ENCODE data around the gene ASB16. TPM values are rescaled to one million over a fixed set of nuclear protein-coding genes. Genes with fewer than 3 reads are reported as not detected.

Gene ASB16
- total RNA-seq, 2 experiments from 2014 or later: not detected

DNA sequence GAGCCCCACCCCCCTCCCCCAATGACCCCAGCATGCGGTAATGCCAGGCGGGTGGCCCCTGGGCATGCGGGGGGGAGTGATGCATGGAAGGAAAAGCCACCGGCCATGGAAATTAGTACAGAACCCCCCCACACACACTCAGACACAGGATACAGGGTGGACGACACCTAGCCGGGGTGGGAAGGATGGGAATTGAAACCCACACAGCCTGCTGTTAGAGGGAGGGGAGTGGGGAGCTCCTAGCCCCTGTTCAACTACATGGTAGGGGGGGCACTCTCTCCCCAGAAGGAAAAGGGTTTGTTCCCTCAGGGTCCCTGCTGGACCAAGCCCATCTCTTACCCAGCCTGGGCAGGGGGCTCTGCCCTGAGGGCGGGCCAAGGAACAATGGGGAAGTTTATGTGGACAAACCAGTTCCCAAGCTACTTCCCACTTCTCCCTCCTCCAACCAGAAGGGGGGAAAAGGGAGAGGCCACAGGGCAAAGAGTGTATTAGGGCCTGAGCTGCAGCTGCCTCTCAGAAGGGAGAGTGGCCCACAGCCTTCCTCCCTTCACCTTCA, 21.5 kb downstream of the ASB16 start:
- Mint-ChIP-seq H3K4me3 (no peak overlapping the region), H3K9me3 (no peaks in the 10 kb centered on the region), H3K36me3 (peaks cover 15% of the 10 kb centered on the region), H3K27ac (no peak overlapping the region), H3K4me1 (peaks cover 23% of the 10 kb centered on the region), H3K27me3 (no peaks in the 10 kb centered on the region)
- DNase-seq: no peak

DNA sequence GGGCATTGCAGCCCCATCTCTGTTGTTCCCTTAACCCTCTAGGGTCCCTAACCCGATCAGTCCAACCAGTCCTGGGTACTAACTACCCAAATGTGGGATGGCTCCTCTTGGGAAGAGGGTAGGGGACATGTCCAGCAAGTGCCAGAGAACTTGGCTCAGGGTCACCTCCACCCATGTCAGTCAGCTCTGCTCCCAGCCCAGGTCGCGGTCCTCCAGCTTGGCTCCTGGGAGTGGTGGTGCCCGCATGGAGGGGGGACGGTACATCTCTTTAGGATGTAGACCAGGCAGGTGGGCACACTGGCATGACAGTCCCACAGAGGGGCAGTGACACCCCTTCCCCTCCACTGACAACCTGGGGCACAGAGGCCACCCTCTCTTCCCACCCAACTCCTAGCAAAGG, 22.2 kb downstream of the ASB16 start:
- DNase-seq: no peak
- Mint-ChIP-seq H3K4me1 (peaks cover 27% of the 10 kb centered on the region), H3K36me3 (peaks cover 15% of the 10 kb centered on the region)

DNA sequence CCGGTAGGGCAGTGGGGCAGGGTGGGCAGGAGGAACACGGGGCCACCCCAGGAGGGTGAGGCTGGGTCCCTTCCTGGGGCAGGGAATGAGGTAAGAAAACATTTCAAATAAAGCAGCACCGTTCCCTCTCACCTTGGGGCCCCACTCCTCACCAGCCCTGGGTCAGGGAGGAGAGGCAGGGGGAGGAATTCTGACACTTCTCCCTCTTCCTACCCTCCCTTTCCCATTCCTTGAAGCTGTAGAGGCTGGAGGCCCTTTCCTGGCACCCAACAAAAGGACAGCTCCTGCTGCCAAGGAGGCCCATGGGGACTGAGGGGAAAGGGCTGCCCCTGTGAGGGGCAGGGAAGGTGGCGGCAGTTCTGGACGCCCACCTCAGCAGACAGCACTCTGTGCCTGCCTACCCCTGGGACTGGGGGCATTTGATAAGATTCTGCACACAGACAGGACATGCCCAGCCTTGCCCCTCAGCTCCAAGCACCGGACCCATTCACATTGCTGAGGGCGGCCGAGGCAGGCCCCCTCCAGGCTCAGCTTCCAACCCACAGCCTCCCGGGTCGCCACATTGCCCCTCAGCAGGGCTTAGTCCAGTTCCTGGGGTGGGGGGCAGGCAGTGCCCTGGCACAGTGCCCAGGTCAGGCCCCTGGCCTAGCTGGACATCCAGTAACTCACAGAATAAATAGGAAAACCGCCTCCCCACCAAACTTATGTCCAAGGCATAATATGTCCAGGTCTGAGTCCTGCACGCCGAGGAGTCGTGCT, 23.0 kb downstream of the ASB16 start:
- H3K4me3 Mint-ChIP-seq: no peak overlapping the region
- no peak overlapping the region for H3K27ac Mint-ChIP-seq
- no peak for DNase-seq
- no peaks in the 10 kb centered on the region for H3K27me3 Mint-ChIP-seq
- H3K4me1 Mint-ChIP-seq: peaks cover 27% of the 10 kb centered on the region
- no peaks in the 10 kb centered on the region for H3K9me3 Mint-ChIP-seq
- peaks cover 15% of the 10 kb centered on the region for H3K36me3 Mint-ChIP-seq

More for the DNA sequence above, 22.2 kb downstream of the ASB16 start:
- Mint-ChIP-seq H3K27me3 (no peaks in the 10 kb centered on the region), H3K9me3 (no peaks in the 10 kb centered on the region), H3K4me3 (no peak overlapping the region), H3K27ac (no peak overlapping the region)

DNA sequence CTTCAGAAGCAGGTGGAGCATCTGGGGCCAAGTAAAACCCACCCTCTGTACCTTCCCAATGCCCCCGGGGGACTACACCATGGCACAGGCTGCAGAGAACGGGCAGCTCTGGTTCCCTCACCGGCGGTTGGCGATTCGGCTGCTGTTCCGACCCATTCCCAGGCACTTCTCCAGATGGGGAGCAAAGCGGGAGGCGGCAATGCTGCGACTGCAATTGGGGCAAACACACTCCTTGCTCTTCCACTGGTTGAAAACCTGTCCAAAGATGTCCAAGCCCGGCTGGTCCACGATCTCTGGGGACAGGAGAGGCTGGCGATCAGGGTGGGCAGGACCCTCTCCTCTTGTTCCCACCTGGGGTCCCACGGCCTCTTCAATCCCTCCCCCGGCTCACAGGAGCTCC, 26.6 kb downstream of the ASB16 start:
- Mint-ChIP-seq H3K36me3 (peaks cover 7% of the 10 kb centered on the region), H3K9me3 (no peaks in the 10 kb centered on the region), H3K27me3 (no peaks in the 10 kb centered on the region), H3K4me1 (peaks cover 26% of the 10 kb centered on the region), H3K27ac (peak overlapping the region; percentile 90), H3K4me3 (no peak overlapping the region)
- no peak for DNase-seq

DNA sequence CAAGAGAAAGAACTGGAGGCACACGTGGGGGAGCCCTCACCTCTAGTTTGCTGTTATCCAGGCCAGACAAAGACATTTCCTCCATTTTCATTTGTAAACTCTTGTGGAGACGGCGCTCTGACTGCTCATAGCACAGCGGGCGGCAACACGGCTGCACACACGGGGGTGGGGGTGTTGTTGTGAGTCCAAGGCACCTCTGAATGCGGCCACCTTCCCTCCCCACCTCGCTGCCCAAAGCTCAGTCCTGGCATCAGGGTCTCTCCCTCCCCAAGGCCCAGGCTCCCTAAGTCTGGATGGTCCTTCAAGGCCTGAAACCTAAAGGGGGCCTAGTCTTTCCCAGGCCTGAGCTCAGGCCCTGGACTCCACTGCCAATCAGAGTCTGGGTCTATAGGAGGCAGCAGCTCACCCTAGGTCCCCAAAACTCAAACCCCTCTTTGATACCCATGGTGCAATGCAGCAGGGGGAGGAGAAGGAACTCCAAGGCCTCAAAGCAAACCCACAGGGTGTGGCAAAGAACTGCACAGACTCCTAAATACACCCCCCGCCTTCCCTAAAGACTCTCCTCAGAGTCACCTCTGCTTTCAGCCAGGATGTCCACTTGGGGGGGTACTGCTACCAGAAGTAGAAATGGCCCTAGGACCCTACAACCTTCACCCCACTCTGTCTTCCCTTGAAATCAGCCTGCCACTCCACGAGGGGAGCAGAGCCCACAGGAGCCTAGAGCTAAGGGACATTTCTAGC, 27.6 kb downstream of the ASB16 start:
- peaks cover 5% of the 10 kb centered on the region for H3K36me3 Mint-ChIP-seq
- peaks cover 31% of the 10 kb centered on the region for H3K4me1 Mint-ChIP-seq
- H3K27me3 Mint-ChIP-seq: no peaks in the 10 kb centered on the region
- peak overlapping the region; percentile 86 for H3K4me3 Mint-ChIP-seq
- peak overlapping the region; percentile 90 for H3K27ac Mint-ChIP-seq
- DNase-seq: peak; percentile 45
- no peaks in the 10 kb centered on the region for H3K9me3 Mint-ChIP-seq

DNA sequence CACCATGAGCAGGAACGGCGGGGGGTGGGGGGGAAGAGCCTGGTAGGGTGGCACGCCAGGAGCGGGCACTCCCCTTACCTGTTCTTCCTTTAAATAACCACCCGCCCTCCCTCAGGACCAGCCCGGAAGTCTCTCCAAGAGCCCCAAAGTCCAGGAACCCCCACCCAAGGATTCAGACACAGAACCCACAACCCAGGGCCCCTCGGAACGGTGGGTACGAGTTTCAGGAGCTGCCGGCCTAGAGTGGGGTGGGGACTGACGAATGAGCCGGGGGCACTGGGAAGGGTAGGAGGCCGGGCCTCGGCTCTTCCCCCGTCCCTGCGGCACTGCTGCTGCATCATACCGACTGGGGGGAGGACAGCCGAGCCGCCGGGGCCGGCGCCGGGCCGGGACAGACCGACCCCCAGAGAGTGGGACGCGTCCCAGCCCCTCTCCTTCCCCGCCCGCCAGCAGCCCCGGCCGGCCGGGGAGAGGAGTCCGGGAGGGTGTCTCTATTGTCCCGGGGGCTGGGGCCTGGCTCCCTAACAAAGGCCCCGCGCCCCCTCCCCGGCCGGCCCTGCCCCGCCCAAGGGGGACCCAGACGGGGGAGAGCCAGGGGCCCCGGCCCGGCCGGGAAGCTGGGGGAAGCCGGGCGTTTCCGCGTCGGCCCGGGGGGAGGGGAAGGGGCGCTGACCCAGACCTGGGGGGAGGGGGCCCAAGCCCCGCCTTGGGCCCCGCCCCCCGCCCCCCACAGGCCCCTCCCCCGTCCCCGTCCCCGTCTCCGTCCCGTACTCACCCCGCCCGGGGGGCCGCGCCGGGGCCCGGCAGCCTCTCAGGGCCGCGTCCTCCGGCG, 28.4 kb downstream of the ASB16 start:
- Mint-ChIP-seq H3K27ac (peak overlapping the region; percentile 90), H3K36me3 (peaks cover 5% of the 10 kb centered on the region), H3K27me3 (no peaks in the 10 kb centered on the region), H3K4me3 (peak overlapping the region; percentile 86), H3K9me3 (no peaks in the 10 kb centered on the region), H3K4me1 (peaks cover 39% of the 10 kb centered on the region)
- peak; percentile 66 for DNase-seq

DNA sequence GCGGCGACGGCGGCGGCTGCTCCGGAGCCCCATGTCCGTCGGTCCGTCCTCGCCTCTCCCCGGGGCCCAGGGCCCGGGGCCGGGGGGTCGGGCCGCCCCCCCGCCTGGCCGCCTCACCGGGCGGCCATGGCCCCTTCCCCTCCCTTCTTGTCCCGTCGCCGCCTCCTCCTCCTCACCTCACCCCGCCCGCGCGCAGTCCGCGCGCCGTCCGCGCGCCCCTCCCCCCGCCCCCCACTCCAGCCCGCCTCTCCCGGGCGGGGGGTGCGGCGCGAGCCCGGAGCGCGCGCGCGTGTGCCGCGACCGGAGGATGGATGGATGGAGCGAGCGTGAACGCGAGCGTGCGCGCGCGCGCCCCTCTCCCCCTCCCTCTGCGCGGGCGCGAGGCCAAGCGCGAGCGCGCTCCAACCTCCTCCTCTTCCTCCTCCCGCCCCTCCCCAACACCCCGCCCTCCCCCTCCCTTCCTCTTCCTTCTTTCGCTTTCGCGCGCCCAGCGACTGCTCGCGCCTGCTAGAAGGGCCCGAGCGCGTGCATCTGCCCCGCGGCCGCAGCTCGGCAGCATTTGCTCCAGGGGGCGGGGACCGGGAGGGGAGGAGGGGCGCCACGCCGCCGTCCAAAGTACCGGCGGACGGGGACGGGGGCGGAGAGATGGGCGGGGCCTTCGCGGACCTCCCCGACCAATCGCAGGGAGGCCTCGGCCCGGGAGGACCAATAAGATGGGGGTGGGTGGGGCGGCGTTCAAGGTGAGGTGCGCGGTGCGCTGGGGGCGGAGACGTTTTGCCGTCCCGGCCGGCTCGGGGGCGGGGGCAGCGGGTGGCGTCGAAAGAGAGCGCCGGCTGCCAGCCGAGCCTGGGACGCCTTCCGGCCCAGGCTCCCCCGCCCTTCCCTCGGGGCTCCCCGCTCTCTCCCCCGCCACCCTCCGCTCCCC, 29.3 kb downstream of the ASB16 start, which contains the start of gene ATXN7L3:
Gene ATXN7L3 (minus strand): TSS at position 332 of the 925 bp plus-strand sequence. CDS start 1,814 bp downstream, outside the sequence.
- H3K27me3 Mint-ChIP-seq: no peaks in the 10 kb centered on the region
- peaks cover 5% of the 10 kb centered on the region for H3K36me3 Mint-ChIP-seq
- peak within 1 kb of the TSS; percentile 89 for H3K4me3 Mint-ChIP-seq
- H3K27ac Mint-ChIP-seq: peak within 1 kb of the TSS; percentile 94
- DNase-seq: peak; percentile 99
- peaks cover 41% of the 10 kb centered on the region for H3K4me1 Mint-ChIP-seq
- H3K9me3 Mint-ChIP-seq: no peaks in the 10 kb centered on the region

DNA sequence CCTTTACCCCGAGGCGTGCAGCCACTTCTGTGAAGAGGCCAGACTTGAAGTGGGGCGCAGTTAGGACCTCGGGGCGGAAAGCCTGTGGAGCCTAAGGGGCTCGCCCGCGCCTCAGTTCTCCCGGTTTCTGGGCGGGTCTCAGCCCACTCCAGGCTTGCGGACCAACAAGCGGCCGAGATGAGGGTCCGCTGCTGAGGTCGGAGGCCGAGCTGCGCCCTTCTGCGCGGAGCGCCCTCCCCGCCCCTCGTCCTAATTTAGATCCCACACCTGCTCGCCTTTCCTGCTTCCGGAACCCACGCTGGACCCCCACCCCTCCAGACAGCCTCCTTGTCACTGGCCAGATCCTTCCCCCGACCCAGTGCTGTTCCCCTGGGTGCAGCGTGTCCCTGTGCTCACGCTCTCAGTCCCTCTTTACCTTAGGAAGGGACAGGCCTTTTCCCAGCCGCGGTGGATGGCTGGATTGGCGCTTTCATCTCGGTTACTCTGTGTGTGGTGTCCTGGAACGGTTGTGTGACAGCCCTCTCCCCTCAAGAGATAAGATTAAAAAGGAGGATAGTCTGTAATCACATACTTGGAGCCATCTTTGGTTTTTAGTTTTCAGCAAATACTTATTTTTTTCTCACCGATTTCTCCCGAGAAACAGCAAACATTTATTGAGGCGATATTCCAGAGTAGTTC, 30.1 kb downstream of the ASB16 start:
- Mint-ChIP-seq H3K36me3 (peaks cover 4% of the 10 kb centered on the region), H3K4me3 (peak overlapping the region; percentile 89), H3K27ac (peak overlapping the region; percentile 94), H3K27me3 (no peaks in the 10 kb centered on the region), H3K9me3 (no peaks in the 10 kb centered on the region), H3K4me1 (peaks cover 42% of the 10 kb centered on the region)
- no peak for DNase-seq

DNA sequence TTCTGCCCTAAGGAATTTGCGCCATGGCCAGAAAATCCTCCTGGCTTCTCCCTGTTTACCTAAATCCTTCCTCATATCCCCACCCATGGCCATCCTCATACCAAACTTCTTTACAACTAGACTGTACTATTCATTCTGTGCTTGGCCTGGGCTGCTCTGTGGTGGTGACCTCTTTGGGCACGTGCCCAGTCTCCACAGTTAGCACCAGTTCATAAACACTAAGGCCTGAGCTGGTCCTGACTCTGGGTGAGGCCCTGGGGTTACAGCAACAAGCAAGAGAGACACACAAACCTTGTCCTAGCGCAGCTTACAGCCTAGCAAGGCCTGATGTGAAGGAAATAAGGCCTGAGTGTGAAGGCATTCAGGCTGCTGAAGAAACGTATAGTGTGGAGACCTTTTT, 32.3 kb downstream of the ASB16 start:
- peaks cover 38% of the 10 kb centered on the region for H3K4me1 Mint-ChIP-seq
- no peak for DNase-seq
- no peak overlapping the region for H3K4me3 Mint-ChIP-seq
- peak overlapping the region; percentile 30 for H3K27ac Mint-ChIP-seq
- peaks cover 11% of the 10 kb centered on the region for H3K36me3 Mint-ChIP-seq
- H3K9me3 Mint-ChIP-seq: no peaks in the 10 kb centered on the region
- no peaks in the 10 kb centered on the region for H3K27me3 Mint-ChIP-seq

DNA sequence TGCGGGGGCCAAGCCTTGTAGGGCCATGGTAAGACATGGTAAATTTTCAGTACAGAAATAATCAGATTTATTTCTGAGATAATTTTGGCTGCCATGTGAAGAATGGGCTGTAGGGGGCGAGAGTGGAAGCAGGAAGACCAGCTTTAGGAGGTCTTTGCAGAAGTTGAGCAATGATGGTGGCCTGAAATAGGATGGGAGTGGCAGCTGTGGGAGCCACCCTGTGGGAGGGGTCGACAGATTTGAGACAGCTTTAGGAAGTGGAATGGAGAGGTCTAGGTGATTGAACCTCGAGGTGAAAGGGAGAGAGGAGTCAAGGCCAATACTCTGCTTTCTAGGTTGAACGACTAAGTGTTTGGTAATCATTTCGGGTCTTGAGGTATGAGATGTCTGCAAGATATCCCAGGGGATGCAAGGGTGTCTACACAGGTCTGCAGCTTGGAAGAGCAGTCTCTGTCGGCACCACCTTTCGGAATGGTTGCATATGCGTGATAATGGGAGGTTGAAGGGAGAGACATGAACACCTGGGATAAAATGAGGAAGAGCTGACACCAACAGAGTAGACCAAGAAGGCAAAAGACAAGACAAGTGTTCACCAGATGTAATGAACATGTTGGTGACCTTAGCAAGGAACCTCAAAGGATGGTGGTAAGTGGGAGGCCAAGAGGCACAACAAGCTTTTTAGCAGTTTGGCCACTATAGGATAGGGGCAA, 33.4 kb downstream of the ASB16 start:
- Mint-ChIP-seq H3K4me3 (no peak overlapping the region), H3K9me3 (no peaks in the 10 kb centered on the region), H3K27me3 (no peaks in the 10 kb centered on the region), H3K4me1 (peaks cover 37% of the 10 kb centered on the region), H3K27ac (peak overlapping the region; percentile 43), H3K36me3 (peaks cover 20% of the 10 kb centered on the region)
- DNase-seq: peak; percentile 52

DNA sequence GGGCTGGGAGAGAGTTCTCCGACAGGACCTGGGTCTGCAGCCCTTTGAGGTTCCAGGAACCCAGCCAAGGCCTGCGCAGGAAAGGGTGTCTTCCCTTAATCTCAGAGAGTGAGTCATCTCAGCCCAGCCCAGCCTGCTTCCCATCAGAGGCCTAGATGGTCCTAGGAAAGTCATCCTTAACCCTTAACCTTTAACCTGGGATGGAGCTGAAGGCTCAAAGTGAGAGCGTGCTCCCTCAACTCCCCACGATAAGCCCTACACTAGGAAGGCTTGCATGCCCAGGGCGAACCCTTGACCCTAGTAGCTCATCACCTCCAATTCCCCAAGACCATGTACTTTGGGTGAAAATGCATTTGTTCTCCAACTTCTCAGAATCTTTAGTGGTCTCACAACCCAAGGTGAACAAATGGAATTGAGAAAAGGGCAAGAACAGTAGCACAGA, 34.0 kb downstream of the ASB16 start:
- H3K9me3 Mint-ChIP-seq: no peaks in the 10 kb centered on the region
- DNase-seq: no peak

DNA sequence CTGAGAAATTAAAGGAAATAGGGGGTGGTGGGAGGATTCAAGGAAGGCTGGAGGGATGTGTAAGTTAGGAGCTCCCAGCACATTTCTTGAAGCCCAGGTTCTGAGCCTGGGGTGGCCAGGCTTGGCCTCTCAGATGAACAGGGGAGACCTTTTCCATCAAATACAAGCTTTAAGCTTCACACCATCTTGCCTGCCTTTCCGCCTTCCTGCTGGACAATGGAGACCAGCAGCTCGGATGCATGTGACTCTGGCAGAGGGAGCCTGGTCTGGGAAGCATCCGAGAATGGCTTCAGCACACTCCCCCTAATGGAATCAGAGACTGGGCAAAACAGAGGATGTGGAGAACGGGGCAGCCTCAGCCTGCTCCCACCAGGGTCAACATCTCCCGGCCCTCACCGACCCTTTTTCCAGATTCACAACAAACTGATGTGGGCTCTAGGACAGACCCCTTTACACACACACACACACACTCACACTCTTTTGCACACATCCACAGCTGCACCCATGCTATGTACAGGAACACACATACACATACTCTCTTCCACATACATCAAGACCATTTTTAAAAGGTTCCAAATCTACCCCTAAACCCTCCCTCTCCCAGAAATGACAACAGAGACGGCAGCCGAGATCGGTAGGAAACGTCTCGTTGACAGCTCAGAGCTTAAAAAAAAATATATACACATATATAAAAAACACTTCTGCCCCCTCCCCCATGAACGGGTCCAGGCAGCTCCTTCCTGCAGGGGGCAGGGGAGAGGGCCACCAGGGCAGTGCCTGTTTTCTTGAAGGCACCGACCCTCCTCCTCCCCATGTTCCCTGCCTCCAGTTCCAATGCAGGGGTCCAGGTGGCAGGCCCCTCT, 35.7 kb downstream of the ASB16 start:
- Mint-ChIP-seq H3K4me3 (no peak overlapping the region), H3K4me1 (peaks cover 44% of the 10 kb centered on the region), H3K27ac (peak overlapping the region; percentile 49), H3K27me3 (no peaks in the 10 kb centered on the region), H3K36me3 (peaks cover 34% of the 10 kb centered on the region), H3K9me3 (no peaks in the 10 kb centered on the region)
- DNase-seq: peak; percentile 12

More for the DNA sequence above, 34.0 kb downstream of the ASB16 start:
- H3K4me3 Mint-ChIP-seq: no peak overlapping the region
- H3K36me3 Mint-ChIP-seq: peaks cover 23% of the 10 kb centered on the region
- H3K4me1 Mint-ChIP-seq: peaks cover 40% of the 10 kb centered on the region
- no peak overlapping the region for H3K27ac Mint-ChIP-seq
- H3K27me3 Mint-ChIP-seq: no peaks in the 10 kb centered on the region
